GM19372 (cell line): ENCODE results near the gene GDAP2.

Experiments
- ATAC-seq: cut with Tn5 transposase; IDR thresholded peaks from one replicate; pipeline ENCODE4 v1.9.1; 2021; ENCODE audit warnings: mild to moderate bottlenecking, low read depth, moderate library complexity; ENCODE audit not compliant: unreplicated experiment

GDAP2 gene

GRCh38 chr1:117843791-117844190 lies 85.6 kb downstream of the GDAP2 start:
- ATAC-seq, result no peak

- no peak for ATAC-seq
Measured at GRCh38 chr1:117842408-117843170, 86.8 kb downstream of the GDAP2 start.

- ATAC-seq, result no peak
Measured at GRCh38 chr1:117841117-117841650, 88.2 kb downstream of the GDAP2 start.

GRCh38 chr1:117838911-117839310 lies 90.5 kb downstream of the GDAP2 start:
- ATAC-seq, result no peak

GRCh38 chr1:117836069-117836468 lies 93.4 kb downstream of the GDAP2 start:
- no peak for ATAC-seq

- ATAC-seq, result no peak
Measured at GRCh38 chr1:117834416-117834815, 95.0 kb downstream of the GDAP2 start.

GRCh38 chr1:117832453-117832852 lies 97.0 kb downstream of the GDAP2 start:
- no peak for ATAC-seq

- ATAC-seq, result no peak
Measured at GRCh38 chr1:117830222-117830621, 99.2 kb downstream of the GDAP2 start.

GRCh38 chr1:117828201-117828600 lies 101.2 kb downstream of the GDAP2 start:
- ATAC-seq, result no peak

- ATAC-seq, result no peak
Measured at GRCh38 chr1:117826540-117827078, 102.8 kb downstream of the GDAP2 start.

GRCh38 chr1:117826119-117826518 lies 103.3 kb downstream of the GDAP2 start:
- ATAC-seq, result no peak

- no peak for ATAC-seq
Measured at GRCh38 chr1:117825414-117825813, 104.0 kb downstream of the GDAP2 start.

GRCh38 chr1:117824616-117825015 lies 104.8 kb downstream of the GDAP2 start:
- ATAC-seq, result no peak

GRCh38 chr1:117821774-117822482 lies 107.5 kb downstream of the GDAP2 start:
- no peak for ATAC-seq

- no peak for ATAC-seq
Measured at GRCh38 chr1:117821382-117821755, 108.1 kb downstream of the GDAP2 start.

- ATAC-seq, result no peak
Measured at GRCh38 chr1:117820694-117821381, 108.6 kb downstream of the GDAP2 start.

- ATAC-seq, result no peak
Measured at GRCh38 chr1:117820096-117820495, 109.3 kb downstream of the GDAP2 start.

GRCh38 chr1:117819301-117819700 lies 110.1 kb downstream of the GDAP2 start:
- ATAC-seq, result no peak

- no peak for ATAC-seq
Measured at GRCh38 chr1:117818456-117818855, 111.0 kb downstream of the GDAP2 start.

GRCh38 chr1:117817629-117818028 lies 111.8 kb downstream of the GDAP2 start:
- ATAC-seq, result no peak

- ATAC-seq, result no peak
Measured at GRCh38 chr1:117815926-117816325, 113.5 kb downstream of the GDAP2 start.
